ENCODE results near the gene FAM210B.

DNA sequence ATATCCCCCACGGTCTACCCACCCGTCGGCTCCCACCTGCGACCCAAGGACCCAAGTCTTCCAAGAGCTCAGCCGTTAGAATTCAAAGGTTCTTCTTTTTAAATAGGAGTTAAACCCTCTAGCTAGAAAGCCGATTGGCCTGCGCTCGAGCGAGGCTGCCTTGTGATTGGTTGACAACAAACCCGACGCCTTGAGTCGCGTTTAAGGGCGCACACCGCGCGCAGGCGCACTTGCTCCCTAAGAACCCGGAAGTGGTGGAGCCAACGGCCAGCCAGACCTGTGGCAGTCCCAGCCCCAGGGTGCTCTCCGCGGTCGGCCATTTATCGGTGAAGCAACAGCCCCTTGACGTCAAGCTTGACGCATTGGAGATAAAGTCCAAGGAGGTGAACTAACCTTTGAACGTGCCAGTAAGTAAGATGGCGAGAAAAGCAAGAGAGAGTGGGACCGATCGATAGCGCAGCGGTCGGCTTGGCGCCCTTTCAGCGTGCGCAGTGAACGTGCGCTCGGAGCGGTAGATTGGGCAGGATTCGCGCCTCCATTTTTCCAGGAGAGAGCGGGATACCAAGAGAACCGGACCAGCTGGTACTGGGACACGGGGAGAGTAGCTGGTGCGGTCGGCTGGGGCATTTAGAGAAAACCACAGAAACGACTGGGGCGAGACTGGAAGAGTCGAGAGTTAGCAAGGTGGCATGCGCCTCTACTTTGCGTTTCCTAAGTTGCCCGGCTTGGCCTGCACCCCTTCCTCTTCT, 33.5 kb downstream of the FAM210B start, which contains the start of the genes AURKA and CSTF1:
- TF ChIP-seq, protein P1, sequence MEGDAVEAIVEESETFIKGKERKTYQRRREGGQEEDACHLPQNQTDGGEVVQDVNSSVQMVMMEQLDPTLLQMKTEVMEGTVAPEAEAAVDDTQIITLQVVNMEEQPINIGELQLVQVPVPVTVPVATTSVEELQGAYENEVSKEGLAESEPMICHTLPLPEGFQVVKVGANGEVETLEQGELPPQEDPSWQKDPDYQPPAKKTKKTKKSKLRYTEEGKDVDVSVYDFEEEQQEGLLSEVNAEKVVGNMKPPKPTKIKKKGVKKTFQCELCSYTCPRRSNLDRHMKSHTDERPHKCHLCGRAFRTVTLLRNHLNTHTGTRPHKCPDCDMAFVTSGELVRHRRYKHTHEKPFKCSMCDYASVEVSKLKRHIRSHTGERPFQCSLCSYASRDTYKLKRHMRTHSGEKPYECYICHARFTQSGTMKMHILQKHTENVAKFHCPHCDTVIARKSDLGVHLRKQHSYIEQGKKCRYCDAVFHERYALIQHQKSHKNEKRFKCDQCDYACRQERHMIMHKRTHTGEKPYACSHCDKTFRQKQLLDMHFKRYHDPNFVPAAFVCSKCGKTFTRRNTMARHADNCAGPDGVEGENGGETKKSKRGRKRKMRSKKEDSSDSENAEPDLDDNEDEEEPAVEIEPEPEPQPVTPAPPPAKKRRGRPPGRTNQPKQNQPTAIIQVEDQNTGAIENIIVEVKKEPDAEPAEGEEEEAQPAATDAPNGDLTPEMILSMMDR (IDR thresholded peaks at IDR 0.05) = no peak
- no peak for TF ChIP-seq ZFX (IDR thresholded peaks at IDR 0.05; ENCODE audit: borderline replicate concordance)
